Measurements from ENCODE around the gene ZNF687.

Gene ZNF687

GRCh38 chr1:151277249-151277648 lies 4.8 kb upstream of the ZNF687 start:
- Histone ChIP-seq H3K36me3 (no peaks in the 10 kb centered on the region), H3K9me3 (no peaks in the 10 kb centered on the region), H3K4me3 (ENCODE audit: low read depth, low read length) (no peak overlapping the region), H3K27me3 (no peaks in the 10 kb centered on the region), H3K4me1 (no peaks in the 10 kb centered on the region)
- TF ChIP-seq CTCF (IDR thresholded peaks at IDR 0.05; ENCODE audit: low read depth, low read length), result no peak
- DNase-seq, result no peak

GRCh38 chr1:151281225-151281968 lies 702 bp upstream of the ZNF687 start:
- peak; percentile 18; the same call in 1 of the 2 replicates for TF ChIP-seq CTCF (IDR thresholded peaks at IDR 0.05; ENCODE audit: low read depth, low read length)
- peak; percentile 97 for DNase-seq
- Histone ChIP-seq H3K4me1 (no peaks in the 10 kb centered on the region), H3K27me3 (no peaks in the 10 kb centered on the region), H3K9me3 (no peaks in the 10 kb centered on the region), H3K4me3 (ENCODE audit: low read depth, low read length) (peak overlapping the region; percentile 69), H3K36me3 (no peaks in the 10 kb centered on the region; the same call in 1 of the 2 replicates)

- no peaks in the 10 kb centered on the region for H3K9me3 ChIP-seq
- no peaks in the 10 kb centered on the region for H3K4me1 ChIP-seq
- DNase-seq, result peak; percentile 27
- H3K27me3 ChIP-seq, result no peaks in the 10 kb centered on the region
- H3K36me3 ChIP-seq, result peaks cover 14% of the 10 kb centered on the region
- peak overlapping the region; percentile 69 for H3K4me3 ChIP-seq (ENCODE audit: low read depth, low read length)
- no peak for TF ChIP-seq CTCF (IDR thresholded peaks at IDR 0.05; ENCODE audit: low read depth, low read length)
These were observed 1.0 kb downstream of the ZNF687 start for GRCh38 chr1:151282883-151283725.

GRCh38 chr1:151284013-151284577 lies 2.0 kb downstream of the ZNF687 start:
- Histone ChIP-seq H3K9me3 (no peaks in the 10 kb centered on the region), H3K4me1 (no peaks in the 10 kb centered on the region), H3K4me3 (ENCODE audit: low read depth, low read length) (no peak overlapping the region), H3K27me3 (no peaks in the 10 kb centered on the region), H3K36me3 (peaks cover 17% of the 10 kb centered on the region)
- TF ChIP-seq CTCF (IDR thresholded peaks at IDR 0.05; ENCODE audit: low read depth, low read length), result no peak
- DNase-seq, result no peak

GRCh38 chr1:151286619-151287340 lies 4.7 kb downstream of the ZNF687 start:
- no peaks in the 10 kb centered on the region for H3K9me3 ChIP-seq
- no peak for TF ChIP-seq CTCF (IDR thresholded peaks at IDR 0.05; ENCODE audit: low read depth, low read length)
- DNase-seq, result no peak
- H3K27me3 ChIP-seq, result no peaks in the 10 kb centered on the region
- no peaks in the 10 kb centered on the region for H3K4me1 ChIP-seq
- peaks cover 38% of the 10 kb centered on the region for H3K36me3 ChIP-seq
- no peak overlapping the region for H3K4me3 ChIP-seq (ENCODE audit: low read depth, low read length)
